H54 (cell line): ENCODE results near the gene MUC22.
"Not testable (repeated sequence)": the region's sequence is repeated elsewhere in the genome, so short reads cannot be mapped to it uniquely, and the experiment has no call there.

Source experiments
- DNase-seq: peaks from one replicate; pipeline ENCODE4 v3.0.0; 2011; ENCODE audit warnings: low spot score, mixed read lengths; ENCODE audit not compliant: insufficient read length
- FAIRE-seq: peaks from 3 replicates; lab custom pipeline; 2011; peaks lifted over from hg19 to GRCh38; lab: Jason Lieb, UNC
- POLR2A ChIP-seq: IDR thresholded peaks from 2 replicates; pipeline ENCODE4 v1.6.1; 2011; ENCODE audit warnings: low read depth, mild to moderate bottlenecking, low read length

The MUC22 gene

GRCh38 chr6:31065556-31065955 lies 55.3 kb downstream of the MUC22 start:
- TF ChIP-seq POLR2A: no peak
- FAIRE-seq: no peak
- no peak for DNase-seq

GRCh38 chr6:31067028-31067427 lies 56.8 kb downstream of the MUC22 start:
- FAIRE-seq, DNase-seq: not testable (repeated sequence)

GRCh38 chr6:31067891-31068668 lies 57.8 kb downstream of the MUC22 start:
- not testable (repeated sequence) for DNase-seq, FAIRE-seq

- DNase-seq: peak; percentile 60
- no peak for TF ChIP-seq POLR2A
- FAIRE-seq: peak; percentile 61
These were observed 58.5 kb downstream of the MUC22 start for GRCh38 chr6:31068669-31069340.

- no peak for TF ChIP-seq POLR2A
- FAIRE-seq (peak; percentile 90), DNase-seq (peak; percentile 73)
These were observed 60.5 kb downstream of the MUC22 start for GRCh38 chr6:31070711-31071197.

- no peak for TF ChIP-seq POLR2A
- no peak for DNase-seq
- FAIRE-seq: no peak
These were observed 64.1 kb downstream of the MUC22 start for GRCh38 chr6:31074401-31074800.

DNA sequence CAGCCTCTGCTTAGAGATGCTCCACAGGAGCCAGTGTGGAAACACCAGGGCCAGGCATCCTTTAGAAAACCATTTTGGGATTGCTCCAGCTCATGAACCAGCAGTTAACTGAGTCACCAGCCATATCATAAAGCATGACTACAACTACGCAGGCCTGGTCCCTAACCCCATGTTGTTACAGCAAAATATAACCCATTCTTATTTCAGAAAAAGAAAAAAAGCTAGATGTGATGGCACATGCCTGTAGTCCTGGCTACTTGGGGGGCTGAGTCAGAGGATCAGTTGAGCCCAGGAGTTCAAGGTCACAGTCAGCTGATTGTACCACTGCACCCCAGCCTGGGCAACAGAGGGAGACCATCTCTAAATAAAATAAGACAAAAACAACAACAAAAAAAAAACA lies 65.3 kb downstream of the MUC22 start:
- no peak for TF ChIP-seq POLR2A
- FAIRE-seq (peak; percentile 41), DNase-seq (no peak)

- DNase-seq (no peak), FAIRE-seq (no peak)
- TF ChIP-seq POLR2A: no peak
These were observed 66.3 kb downstream of the MUC22 start for GRCh38 chr6:31076611-31077010.

DNA sequence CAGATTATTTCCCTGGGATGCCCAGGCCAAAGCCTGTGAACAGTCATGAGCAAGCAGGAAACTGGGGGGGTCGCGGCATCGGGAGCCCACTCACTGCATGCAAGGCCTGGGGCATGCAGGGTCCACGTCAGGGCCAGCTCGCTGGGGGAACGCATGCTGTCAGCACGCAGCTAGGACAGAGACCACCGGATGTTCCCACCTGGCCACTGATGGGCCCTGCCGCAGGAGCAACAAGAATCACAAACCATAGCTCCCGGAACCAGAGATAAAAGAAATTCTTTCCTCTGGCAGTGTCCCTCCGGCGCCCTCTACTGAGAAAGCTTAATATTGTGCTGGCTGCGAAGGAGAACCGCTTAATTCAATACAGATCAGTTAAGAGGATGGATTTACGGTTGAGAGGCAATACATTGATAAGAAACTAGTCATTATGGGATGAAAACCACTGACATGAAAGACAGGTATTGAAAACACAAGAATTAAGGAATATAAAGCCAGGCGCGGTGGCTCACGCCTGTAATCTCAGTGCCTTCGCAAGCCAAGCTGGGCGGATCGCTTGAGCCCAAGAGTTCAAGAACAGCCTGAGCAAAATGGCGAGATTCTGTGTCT lies 69.5 kb downstream of the MUC22 start:
- FAIRE-seq: no peak
- DNase-seq: peak; percentile 38
- TF ChIP-seq POLR2A: no peak

DNA sequence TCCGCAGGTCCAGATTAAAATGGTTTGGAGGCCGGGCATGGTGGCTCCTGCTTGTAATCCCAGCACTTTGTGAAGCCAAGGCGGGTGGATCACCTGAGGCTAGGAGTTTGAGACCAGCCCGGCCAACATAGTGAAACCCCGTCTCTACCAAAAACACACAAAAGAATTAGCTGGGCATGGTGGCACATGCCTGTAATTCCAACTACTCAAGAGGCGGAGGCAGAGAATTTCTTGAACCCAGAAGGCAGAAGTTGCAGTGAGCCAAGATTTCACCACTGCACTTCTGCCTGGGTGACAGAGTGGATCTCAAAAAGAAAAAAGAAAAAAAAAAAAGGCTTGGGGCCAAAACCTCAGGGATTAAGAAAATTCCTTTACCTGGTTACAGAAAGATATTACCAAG lies 71.6 kb downstream of the MUC22 start:
- FAIRE-seq (no peak), DNase-seq (no peak)
- no peak for TF ChIP-seq POLR2A

GRCh38 chr6:31083742-31084354 lies 73.6 kb downstream of the MUC22 start:
- DNase-seq (no peak), FAIRE-seq (no peak)
- TF ChIP-seq POLR2A: no peak
